ENCODE measurements around the gene ERV3-1.
"Not testable (repeated sequence)": the region's sequence is repeated elsewhere in the genome, so short reads cannot be mapped to it uniquely, and the experiment has no call there.

Gene ERV3-1

GRCh38 chr7:65001291-65001814 is 5.1 kb downstream of the ERV3-1 start:
- DNase-seq: no peak

- DNase-seq: peak; percentile 100
These were observed 7.1 kb downstream of the ERV3-1 start for GRCh38 chr7:64999165-65000004.

GRCh38 chr7:64998865-64999164 is 7.7 kb downstream of the ERV3-1 start:
- DNase-seq: no peak

GRCh38 chr7:64997927-64998391 is 8.5 kb downstream of the ERV3-1 start:
- DNase-seq: no peak

- no peak for DNase-seq
These were observed 9.2 kb downstream of the ERV3-1 start for GRCh38 chr7:64997164-64997908.

GRCh38 chr7:64996305-64996704 is 10.2 kb downstream of the ERV3-1 start:
- DNase-seq: no peak

- no peak for DNase-seq
These were observed 12.6 kb downstream of the ERV3-1 start for GRCh38 chr7:64993901-64994300.

- no peak for DNase-seq
These were observed 13.5 kb downstream of the ERV3-1 start for GRCh38 chr7:64992971-64993370.

GRCh38 chr7:64990936-64991335 is 15.6 kb downstream of the ERV3-1 start, which contains the start of gene ZNF117:
ZNF117 (minus strand) TSS chr7:64991036.
- no peak for DNase-seq

- DNase-seq: no peak
These were observed 16.3 kb downstream of the ERV3-1 start for GRCh38 chr7:64990216-64990615.

- DNase-seq: no peak
These were observed 27.8 kb downstream of the ERV3-1 start for GRCh38 chr7:64978497-64979203.

GRCh38 chr7:64965594-64965993 is 40.9 kb downstream of the ERV3-1 start:
- no peak for DNase-seq

- DNase-seq: no peak
These were observed 47.3 kb downstream of the ERV3-1 start for GRCh38 chr7:64959072-64959747.

- peak; percentile 42 for DNase-seq
These were observed 55.1 kb downstream of the ERV3-1 start for GRCh38 chr7:64951250-64951848.

- DNase-seq: not testable (repeated sequence)
These were observed 55.8 kb downstream of the ERV3-1 start for GRCh38 chr7:64950673-64951072.

- DNase-seq: not testable (repeated sequence)
These were observed 57.7 kb downstream of the ERV3-1 start for GRCh38 chr7:64948774-64949173.

- DNase-seq: no peak
These were observed 59.1 kb downstream of the ERV3-1 start for GRCh38 chr7:64947252-64948000.

- no peak for DNase-seq
These were observed 59.7 kb downstream of the ERV3-1 start for GRCh38 chr7:64946772-64947171.

- DNase-seq: no peak
These were observed 60.8 kb downstream of the ERV3-1 start for GRCh38 chr7:64945503-64946175.

GRCh38 chr7:64944667-64945502 is 61.6 kb downstream of the ERV3-1 start:
- DNase-seq: not testable (repeated sequence)

All from GF-D8 (cell line).